GM18517 (cell line): Measurements from ENCODE around the gene SLC23A2.
"Not testable (repeated sequence)": the region's sequence is repeated elsewhere in the genome, so short reads cannot be mapped to it uniquely, and the experiment has no call there.

Experiments
- ATAC-seq: cut with Tn5 transposase; IDR thresholded peaks from one replicate; pipeline ENCODE4 v1.9.1; 2021; ENCODE audit warnings: mild to moderate bottlenecking, moderate library complexity; ENCODE audit not compliant: unreplicated experiment

Gene SLC23A2

DNA sequence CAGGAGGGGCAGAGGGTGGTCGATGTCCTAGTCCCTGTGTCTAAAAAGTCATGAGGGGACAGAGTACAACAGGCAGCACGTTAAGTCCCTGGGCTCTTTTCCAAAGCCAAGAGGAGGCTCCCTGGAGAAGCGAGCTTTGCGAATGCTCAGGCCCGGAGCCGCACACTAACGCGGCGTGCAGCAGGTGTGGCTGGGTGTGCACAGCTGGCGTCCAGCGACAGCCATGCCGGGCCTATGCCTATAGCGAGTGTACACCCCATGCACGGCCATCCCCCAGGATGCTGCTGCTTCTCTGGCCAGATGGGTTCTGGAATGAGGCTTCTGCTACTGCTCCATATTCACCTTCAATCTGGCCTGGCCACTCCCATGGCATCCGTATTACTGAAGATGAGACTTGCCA, 148.3 kb downstream of the SLC23A2 start:
- ATAC-seq = no peak

GRCh38 chr20:4850960-4851359, 150.3 kb downstream of the SLC23A2 start:
- ATAC-seq = no peak

GRCh38 chr20:4848829-4849228, 152.5 kb downstream of the SLC23A2 start:
- not testable (repeated sequence) for ATAC-seq

GRCh38 chr20:4848041-4848440, 153.3 kb downstream of the SLC23A2 start:
- no peak for ATAC-seq

DNA sequence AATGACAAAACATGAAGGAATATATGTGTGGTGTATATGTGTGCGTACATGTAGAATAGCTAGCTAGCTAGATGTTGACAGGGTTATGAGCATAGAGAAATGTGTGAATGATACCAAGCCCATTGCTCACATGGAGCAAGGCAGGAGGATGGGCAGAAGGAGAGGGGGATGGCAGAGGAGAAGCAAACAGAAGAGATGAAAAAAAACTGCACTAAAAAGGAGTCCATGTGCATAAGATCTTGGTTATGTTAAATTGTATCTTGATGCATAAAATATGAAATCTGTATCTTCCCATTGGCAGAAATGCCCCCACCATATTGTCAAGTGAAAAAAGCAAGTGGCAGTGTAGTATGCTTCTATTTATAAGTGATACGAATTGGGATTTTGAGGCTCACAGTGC, 154.5 kb downstream of the SLC23A2 start:
- no peak for ATAC-seq

DNA sequence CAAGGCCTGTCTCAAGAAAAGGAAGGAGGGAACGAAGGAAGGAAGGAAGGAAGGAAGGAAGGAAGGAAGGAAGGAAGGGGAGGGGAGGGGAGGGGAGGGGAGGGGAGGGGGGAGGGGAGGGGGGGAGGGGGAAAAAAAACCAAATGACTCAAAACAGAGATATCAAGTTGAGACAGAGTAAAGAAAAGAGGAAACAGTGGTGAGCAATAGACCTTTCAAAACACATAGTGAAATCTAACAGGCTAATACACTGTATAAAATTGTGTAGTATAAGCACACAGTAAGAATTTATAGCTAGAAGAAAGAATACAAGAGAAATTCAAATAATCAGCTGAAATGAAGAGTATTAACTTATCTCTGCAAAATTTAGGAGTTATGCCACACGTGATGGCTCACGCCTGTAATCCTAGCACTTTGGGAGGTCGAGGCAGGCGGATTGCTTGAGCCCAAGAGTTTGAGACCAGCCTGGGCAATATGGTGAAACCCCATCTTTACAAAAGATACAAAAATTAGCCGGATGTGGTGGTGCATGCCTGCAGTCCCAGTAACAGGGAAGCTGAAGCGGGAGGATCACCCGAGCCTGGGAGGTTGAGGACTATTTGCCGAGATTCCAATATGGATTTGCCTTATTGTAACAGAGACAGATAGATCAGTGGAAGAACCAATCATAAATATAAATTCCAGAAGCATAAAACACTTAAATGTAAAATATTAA, 156.4 kb downstream of the SLC23A2 start:
- ATAC-seq = no peak

DNA sequence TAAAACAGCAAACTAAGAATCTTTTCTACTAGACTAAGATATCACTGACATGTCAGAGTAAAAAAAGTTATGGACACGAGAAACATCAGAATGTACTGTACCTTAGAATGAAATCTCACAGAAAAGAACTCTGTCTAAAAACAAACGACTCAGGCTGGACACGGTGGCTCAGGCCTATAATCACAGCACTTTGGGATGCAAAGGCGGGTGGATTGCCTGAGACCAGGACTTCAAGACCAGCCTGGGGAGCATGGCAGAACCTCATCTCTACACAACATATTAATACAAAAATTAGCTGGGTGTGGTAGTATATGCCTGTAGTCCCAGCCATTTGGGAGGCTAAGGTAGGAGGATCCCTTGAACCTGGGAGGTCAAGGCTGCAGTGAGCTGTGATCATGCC, 157.0 kb downstream of the SLC23A2 start:
- ATAC-seq = no peak

- no peak for ATAC-seq
Observed at GRCh38 chr20:4840801-4841200, 160.5 kb downstream of the SLC23A2 start.

DNA sequence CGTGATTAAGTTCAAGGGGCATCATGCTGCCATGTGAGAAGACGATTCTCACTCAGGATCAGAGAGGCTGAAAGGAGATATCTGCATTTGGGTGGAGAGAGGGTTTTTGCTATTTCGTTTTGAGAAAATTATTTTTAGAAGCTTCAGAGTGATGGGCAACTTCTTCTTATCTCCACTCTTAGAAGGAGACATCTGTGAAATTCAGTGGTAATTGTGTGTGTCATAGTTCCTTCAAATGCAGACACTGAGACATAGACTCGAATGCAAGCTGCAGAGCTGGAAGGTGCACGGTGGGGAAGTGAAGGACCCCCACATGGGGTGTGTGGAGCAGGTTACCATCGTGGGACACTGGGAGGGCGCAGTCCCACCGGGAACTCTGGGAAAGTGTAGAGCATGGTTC, 162.8 kb downstream of the SLC23A2 start:
- no peak for ATAC-seq

DNA sequence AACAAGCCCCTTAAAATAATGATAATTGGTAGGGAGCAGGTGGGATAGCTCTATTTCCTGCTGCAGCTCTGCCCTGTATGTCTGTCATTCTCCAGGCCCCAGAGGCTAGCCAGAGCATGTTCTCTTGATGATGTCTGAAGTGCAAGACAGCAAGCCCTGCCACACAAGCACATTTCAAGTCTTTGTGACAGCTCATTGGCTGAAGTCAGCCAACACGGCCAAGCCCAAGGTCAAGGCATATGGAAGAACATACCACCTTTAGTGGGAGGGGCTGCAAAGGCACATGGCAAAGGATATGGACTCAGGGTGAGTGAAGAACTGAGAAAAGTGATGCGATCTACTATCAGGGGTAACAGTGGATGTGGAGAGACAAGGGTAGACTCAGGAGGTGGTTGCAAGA, 163.6 kb downstream of the SLC23A2 start:
- ATAC-seq = no peak

- ATAC-seq = no peak
Observed at GRCh38 chr20:4836935-4837334, 164.4 kb downstream of the SLC23A2 start.

DNA sequence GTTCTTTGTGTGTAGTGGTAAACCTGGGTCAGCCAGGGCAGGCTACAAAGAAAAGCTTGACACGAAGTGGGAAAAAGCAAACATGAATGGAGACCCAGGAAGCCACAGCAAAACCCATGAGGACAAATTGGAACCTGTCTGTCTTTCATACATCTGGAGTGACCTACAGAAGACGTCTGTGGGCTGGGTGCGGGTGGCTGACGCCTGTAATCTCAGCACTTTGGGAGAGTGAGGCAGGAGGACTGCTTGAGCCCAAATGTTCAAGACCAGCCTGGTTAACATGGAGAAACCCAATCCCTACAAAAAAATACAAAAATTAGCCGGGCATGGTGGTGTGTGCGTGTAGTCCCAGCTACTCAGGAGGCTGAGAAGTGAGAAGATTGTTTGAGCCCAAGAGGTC, 164.8 kb downstream of the SLC23A2 start:
- no peak for ATAC-seq

GRCh38 chr20:4835244-4836177, 165.8 kb downstream of the SLC23A2 start:
- ATAC-seq = no peak

DNA sequence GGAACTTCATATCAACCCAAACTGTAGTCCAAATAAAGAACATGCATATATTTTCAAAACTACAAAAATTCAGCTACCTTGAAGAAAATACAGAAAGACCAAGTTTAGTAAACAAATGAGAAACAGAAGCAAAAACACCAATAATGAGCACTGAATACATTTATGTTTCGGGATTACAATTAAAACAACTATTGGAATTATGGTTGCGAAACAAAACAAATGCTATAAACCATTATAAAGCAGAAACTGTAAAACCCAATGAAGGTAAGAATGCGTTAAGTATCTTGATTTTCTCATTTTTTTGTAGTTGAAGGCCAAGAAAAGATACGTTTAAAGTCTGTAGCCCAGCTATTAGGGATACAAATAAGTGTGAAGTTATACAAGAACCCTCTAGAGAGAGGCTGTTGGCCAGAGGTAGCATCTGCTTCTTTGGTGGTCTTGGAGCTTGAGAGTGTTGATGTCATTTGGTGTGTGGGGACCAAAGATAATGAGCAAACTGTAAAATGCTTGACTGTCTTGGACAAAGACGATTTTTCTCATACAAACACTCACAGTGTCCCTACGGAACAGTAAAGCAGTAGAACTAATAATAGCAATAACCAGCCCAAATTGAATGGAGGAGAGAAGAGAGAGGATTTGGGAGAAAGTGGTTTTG, 168.1 kb downstream of the SLC23A2 start:
- ATAC-seq = no peak

- ATAC-seq = no peak
Observed at GRCh38 chr20:4832469-4832868, 168.8 kb downstream of the SLC23A2 start.

- ATAC-seq = no peak
Observed at GRCh38 chr20:4830696-4831095, 170.6 kb downstream of the SLC23A2 start.

GRCh38 chr20:4830259-4830658, 171.1 kb downstream of the SLC23A2 start:
- no peak for ATAC-seq

DNA sequence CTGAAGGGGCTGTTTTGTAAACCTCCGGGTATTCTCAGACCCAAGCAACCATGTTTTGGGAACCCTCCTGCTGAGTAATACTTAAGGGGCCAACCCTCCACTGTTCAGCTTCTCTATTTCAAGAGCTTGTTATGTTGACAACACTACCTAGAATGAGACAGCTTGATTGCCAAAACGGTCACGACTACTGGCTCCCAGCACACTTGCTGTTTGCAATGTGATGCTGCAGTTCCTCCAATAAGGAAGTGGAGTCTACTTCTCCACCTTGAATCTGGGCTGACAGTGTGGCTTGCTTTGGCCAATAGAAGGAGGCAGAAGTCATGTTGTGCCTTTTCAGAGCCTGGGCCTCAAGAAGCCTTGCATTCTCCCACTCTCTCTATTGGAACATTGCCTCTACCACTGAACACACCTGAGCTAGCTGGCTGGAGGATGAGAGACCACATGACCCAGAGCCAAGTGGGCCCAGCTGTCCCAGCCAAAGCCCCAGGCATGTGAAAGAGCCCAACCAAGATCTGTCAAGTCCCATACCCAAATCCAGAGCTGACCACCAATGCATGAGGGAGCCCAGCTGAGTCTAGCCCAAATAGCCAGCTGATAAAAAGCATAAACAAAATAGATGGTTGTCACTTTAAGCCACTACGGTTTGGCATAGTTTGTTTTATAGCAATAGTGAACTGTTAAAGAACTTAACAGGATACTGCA, 171.6 kb downstream of the SLC23A2 start:
- no peak for ATAC-seq

- ATAC-seq = no peak
Observed at GRCh38 chr20:4828830-4829513, 172.3 kb downstream of the SLC23A2 start.

- ATAC-seq = no peak
Observed at GRCh38 chr20:4821590-4821989, 179.7 kb downstream of the SLC23A2 start.
